ENCODE measurements around the gene ZNF433.
A peak's percentile ranks its signal among the peaks of the same experiment; 100 is the strongest.
"Not testable (repeated sequence)": the region's sequence is repeated elsewhere in the genome, so short reads cannot be mapped to it uniquely, and the experiment has no call there.

ZNF433 gene

GRCh38 chr19:12042893-12043292, 7.4 kb upstream of the ZNF433 start:
- Histone ChIP-seq H3K27ac (ENCODE audit: low read depth, low read length) (no peak overlapping the region), H3K9ac (ENCODE audit: low read length) (no peak overlapping the region), H3K4me1 (ENCODE audit: control insufficient read depth, insufficient read depth, low read length) (no peaks in the 10 kb centered on the region), H3K4me3 (ENCODE audit: low read length) (no peak overlapping the region), H3K36me3 (ENCODE audit: control insufficient read depth, insufficient read depth, low read length) (peaks cover 4% of the 10 kb centered on the region), H3K27me3 (ENCODE audit: control insufficient read depth, insufficient read depth, low read length) (no peaks in the 10 kb centered on the region)

GRCh38 chr19:12034620-12035019, 859 bp downstream of the ZNF433 start:
- no peaks in the 10 kb centered on the region for H3K27me3 ChIP-seq (ENCODE audit: control insufficient read depth, insufficient read depth, low read length)

GRCh38 chr19:12034198-12034597, 1.3 kb downstream of the ZNF433 start:
- Histone ChIP-seq H3K4me3 (ENCODE audit: low read length) (peak overlapping the region; percentile 93), H3K4me1 (ENCODE audit: control insufficient read depth, insufficient read depth, low read length) (no peaks in the 10 kb centered on the region), H3K27ac (ENCODE audit: low read depth, low read length) (no peak overlapping the region), H3K36me3 (ENCODE audit: control insufficient read depth, insufficient read depth, low read length) (no peaks in the 10 kb centered on the region), H3K27me3 (ENCODE audit: control insufficient read depth, insufficient read depth, low read length) (no peaks in the 10 kb centered on the region), H3K9ac (ENCODE audit: low read length) (no peak overlapping the region)

More at GRCh38 chr19:12034620-12035019, 859 bp downstream of the ZNF433 start:
- H3K4me1 ChIP-seq (ENCODE audit: control insufficient read depth, insufficient read depth, low read length), result no peaks in the 10 kb centered on the region
- no peak overlapping the region for H3K27ac ChIP-seq (ENCODE audit: low read depth, low read length)
- peak overlapping the region; percentile 93 for H3K4me3 ChIP-seq (ENCODE audit: low read length)
- no peaks in the 10 kb centered on the region for H3K36me3 ChIP-seq (ENCODE audit: control insufficient read depth, insufficient read depth, low read length)
- H3K9ac ChIP-seq (ENCODE audit: low read length), result no peak overlapping the region

GRCh38 chr19:12015753-12016116, 19.7 kb downstream of the ZNF433 start:
- H3K9ac ChIP-seq (ENCODE audit: low read length), result no peak overlapping the region
- H3K4me1 ChIP-seq (ENCODE audit: control insufficient read depth, insufficient read depth, low read length), result no peaks in the 10 kb centered on the region
- H3K27ac ChIP-seq (ENCODE audit: low read depth, low read length), result no peak overlapping the region
- no peak overlapping the region for H3K4me3 ChIP-seq (ENCODE audit: low read length)
- H3K27me3 ChIP-seq (ENCODE audit: control insufficient read depth, insufficient read depth, low read length), result no peaks in the 10 kb centered on the region
- H3K36me3 ChIP-seq (ENCODE audit: control insufficient read depth, insufficient read depth, low read length), result peaks cover 30% of the 10 kb centered on the region

GRCh38 chr19:12015015-12015752, 20.3 kb downstream of the ZNF433 start:
- Histone ChIP-seq H3K9ac (ENCODE audit: low read length) (no peak overlapping the region), H3K27ac (ENCODE audit: low read depth, low read length) (no peak overlapping the region), H3K36me3 (ENCODE audit: control insufficient read depth, insufficient read depth, low read length) (peaks cover 30% of the 10 kb centered on the region), H3K27me3 (ENCODE audit: control insufficient read depth, insufficient read depth, low read length) (no peaks in the 10 kb centered on the region), H3K4me3 (ENCODE audit: low read length) (no peak overlapping the region), H3K4me1 (ENCODE audit: control insufficient read depth, insufficient read depth, low read length) (no peaks in the 10 kb centered on the region)

GRCh38 chr19:12000152-12000981, 35.1 kb downstream of the ZNF433 start:
- Histone ChIP-seq H3K4me1 (ENCODE audit: control insufficient read depth, insufficient read depth, low read length) (no peaks in the 10 kb centered on the region), H3K27me3 (ENCODE audit: control insufficient read depth, insufficient read depth, low read length) (no peaks in the 10 kb centered on the region), H3K9ac (ENCODE audit: low read length) (no peak overlapping the region), H3K36me3 (ENCODE audit: control insufficient read depth, insufficient read depth, low read length) (no peaks in the 10 kb centered on the region), H3K27ac (ENCODE audit: low read depth, low read length) (no peak overlapping the region), H3K4me3 (ENCODE audit: low read length) (no peak overlapping the region)

GRCh38 chr19:11995174-11995573, 40.3 kb downstream of the ZNF433 start:
- H3K27ac ChIP-seq (ENCODE audit: low read depth, low read length), result no peak overlapping the region
- H3K4me1 ChIP-seq (ENCODE audit: control insufficient read depth, insufficient read depth, low read length), result peaks cover 4% of the 10 kb centered on the region
- no peak overlapping the region for H3K9ac ChIP-seq (ENCODE audit: low read length)
- no peaks in the 10 kb centered on the region for H3K36me3 ChIP-seq (ENCODE audit: control insufficient read depth, insufficient read depth, low read length)
- no peak overlapping the region for H3K4me3 ChIP-seq (ENCODE audit: low read length)
- no peaks in the 10 kb centered on the region for H3K27me3 ChIP-seq (ENCODE audit: control insufficient read depth, insufficient read depth, low read length)

GRCh38 chr19:11991921-11992320, 43.6 kb downstream of the ZNF433 start:
- not testable (repeated sequence) for H3K9ac ChIP-seq (ENCODE audit: low read length); H3K27ac ChIP-seq (ENCODE audit: low read depth, low read length); H3K36me3 ChIP-seq (ENCODE audit: control insufficient read depth, insufficient read depth, low read length); H3K27me3 ChIP-seq (ENCODE audit: control insufficient read depth, insufficient read depth, low read length); H3K4me3 ChIP-seq (ENCODE audit: low read length); H3K4me1 ChIP-seq (ENCODE audit: control insufficient read depth, insufficient read depth, low read length)

GRCh38 chr19:11989112-11989456, 46.4 kb downstream of the ZNF433 start:
- Histone ChIP-seq H3K36me3 (ENCODE audit: control insufficient read depth, insufficient read depth, low read length) (peaks cover 2% of the 10 kb centered on the region), H3K9ac (ENCODE audit: low read length) (no peak overlapping the region), H3K4me3 (ENCODE audit: low read length) (peak overlapping the region; percentile 95), H3K27ac (ENCODE audit: low read depth, low read length) (peak overlapping the region; percentile 91), H3K4me1 (ENCODE audit: control insufficient read depth, insufficient read depth, low read length) (peaks cover 4% of the 10 kb centered on the region), H3K27me3 (ENCODE audit: control insufficient read depth, insufficient read depth, low read length) (no peaks in the 10 kb centered on the region)

GRCh38 chr19:11987405-11988281, 47.8 kb downstream of the ZNF433 start:
- H3K27ac ChIP-seq (ENCODE audit: low read depth, low read length), result peak overlapping the region; percentile 91
- peak overlapping the region; percentile 95 for H3K4me3 ChIP-seq (ENCODE audit: low read length)
- H3K9ac ChIP-seq (ENCODE audit: low read length), result peak overlapping the region; percentile 73

GRCh38 chr19:11986754-11987153, 48.7 kb downstream of the ZNF433 start:
- H3K27ac ChIP-seq (ENCODE audit: low read depth, low read length), result no peak overlapping the region
- H3K9ac ChIP-seq (ENCODE audit: low read length), result no peak overlapping the region
- no peaks in the 10 kb centered on the region for H3K4me1 ChIP-seq (ENCODE audit: control insufficient read depth, insufficient read depth, low read length)
- peaks cover 2% of the 10 kb centered on the region for H3K36me3 ChIP-seq (ENCODE audit: control insufficient read depth, insufficient read depth, low read length)
- H3K4me3 ChIP-seq (ENCODE audit: low read length), result no peak overlapping the region
- H3K27me3 ChIP-seq (ENCODE audit: control insufficient read depth, insufficient read depth, low read length), result no peaks in the 10 kb centered on the region

More at GRCh38 chr19:11987405-11988281, 47.8 kb downstream of the ZNF433 start:
- Histone ChIP-seq H3K36me3 (ENCODE audit: control insufficient read depth, insufficient read depth, low read length) (peaks cover 2% of the 10 kb centered on the region), H3K27me3 (ENCODE audit: control insufficient read depth, insufficient read depth, low read length) (no peaks in the 10 kb centered on the region), H3K4me1 (ENCODE audit: control insufficient read depth, insufficient read depth, low read length) (no peaks in the 10 kb centered on the region)

GRCh38 chr19:11984986-11985385, 50.5 kb downstream of the ZNF433 start:
- H3K4me1 ChIP-seq (ENCODE audit: control insufficient read depth, insufficient read depth, low read length), result no peaks in the 10 kb centered on the region
- H3K9ac ChIP-seq (ENCODE audit: low read length), result no peak overlapping the region
- no peak overlapping the region for H3K27ac ChIP-seq (ENCODE audit: low read depth, low read length)
- no peaks in the 10 kb centered on the region for H3K27me3 ChIP-seq (ENCODE audit: control insufficient read depth, insufficient read depth, low read length)
- H3K36me3 ChIP-seq (ENCODE audit: control insufficient read depth, insufficient read depth, low read length), result peaks cover 2% of the 10 kb centered on the region
- H3K4me3 ChIP-seq (ENCODE audit: low read length), result no peak overlapping the region
